Right renal pelvis (tissue), 4 donors: Measurements from ENCODE around the gene COL5A1. TPM values are rescaled to one million over a fixed set of nuclear protein-coding genes. Genes with fewer than 3 reads are reported as not detected.

Source experiments
- DNase-seq, 4 donors: peaks; one replicate each; pipeline ENCODE4 v3.0.0-alpha.2; 2013; ENCODE audit warnings: low read depth in 4 of 4, low spot score in 3 of 4, missing footprints in 1 of 4
- polyA plus RNA-seq, 4 donors: library from polyadenylated mRNA; unstranded; fragments of 120-200 nt; gene quantifications; one replicate each; pipeline ENCODE4 v1.2.1, GENCODE V29; 2013; ENCODE audit not compliant: insufficient read length in 4 of 4

Gene COL5A1
- polyA plus RNA-seq, 4 donors, result 99.9 to 133 (median 101) TPM

GRCh38 chr9:134756098-134756497, 114.5 kb downstream of the COL5A1 start:
- no peak for DNase-seq

GRCh38 chr9:134757216-134757975, 115.8 kb downstream of the COL5A1 start:
- no peak for DNase-seq

GRCh38 chr9:134758949-134759607, 117.5 kb downstream of the COL5A1 start:
- no peak for DNase-seq

GRCh38 chr9:134759913-134760312, 118.3 kb downstream of the COL5A1 start:
- DNase-seq, result no peak

- no peak for DNase-seq
Observed at GRCh38 chr9:134760750-134761420, 119.3 kb downstream of the COL5A1 start.

- DNase-seq, result no peak
Observed at GRCh38 chr9:134764473-134765269, 123.1 kb downstream of the COL5A1 start.

- no peak for DNase-seq
Observed at GRCh38 chr9:134765785-134766184, 124.2 kb downstream of the COL5A1 start.

GRCh38 chr9:134766587-134766986, 125.0 kb downstream of the COL5A1 start:
- no peak for DNase-seq

- no peak for DNase-seq
Observed at GRCh38 chr9:134768332-134768708, 126.7 kb downstream of the COL5A1 start.

- no peak for DNase-seq
Observed at GRCh38 chr9:134768709-134769351, 127.2 kb downstream of the COL5A1 start.

- DNase-seq, result no peak
Observed at GRCh38 chr9:134770972-134771971, 129.7 kb downstream of the COL5A1 start.

- DNase-seq, result no peak
Observed at GRCh38 chr9:134772331-134772730, 130.7 kb downstream of the COL5A1 start.

GRCh38 chr9:134773842-134774241, 132.2 kb downstream of the COL5A1 start:
- DNase-seq, result no peak

GRCh38 chr9:134774410-134774809, 132.8 kb downstream of the COL5A1 start:
- no peak for DNase-seq

- no peak for DNase-seq
Observed at GRCh38 chr9:134775081-134775951, 133.7 kb downstream of the COL5A1 start.

GRCh38 chr9:134776080-134776796, 134.6 kb downstream of the COL5A1 start:
- no peak for DNase-seq

GRCh38 chr9:134777153-134777552, 135.6 kb downstream of the COL5A1 start:
- no peak for DNase-seq

- no peak for DNase-seq
Observed at GRCh38 chr9:134778156-134778555, 136.6 kb downstream of the COL5A1 start.
